Measurements from ENCODE around the gene ADGRV1. TPM values are rescaled to one million over a fixed set of nuclear protein-coding genes. Genes with fewer than 3 reads are reported as not detected.

Gene ADGRV1
- total RNA-seq, 1 donor from 2014 or later, result 18.2 TPM

DNA sequence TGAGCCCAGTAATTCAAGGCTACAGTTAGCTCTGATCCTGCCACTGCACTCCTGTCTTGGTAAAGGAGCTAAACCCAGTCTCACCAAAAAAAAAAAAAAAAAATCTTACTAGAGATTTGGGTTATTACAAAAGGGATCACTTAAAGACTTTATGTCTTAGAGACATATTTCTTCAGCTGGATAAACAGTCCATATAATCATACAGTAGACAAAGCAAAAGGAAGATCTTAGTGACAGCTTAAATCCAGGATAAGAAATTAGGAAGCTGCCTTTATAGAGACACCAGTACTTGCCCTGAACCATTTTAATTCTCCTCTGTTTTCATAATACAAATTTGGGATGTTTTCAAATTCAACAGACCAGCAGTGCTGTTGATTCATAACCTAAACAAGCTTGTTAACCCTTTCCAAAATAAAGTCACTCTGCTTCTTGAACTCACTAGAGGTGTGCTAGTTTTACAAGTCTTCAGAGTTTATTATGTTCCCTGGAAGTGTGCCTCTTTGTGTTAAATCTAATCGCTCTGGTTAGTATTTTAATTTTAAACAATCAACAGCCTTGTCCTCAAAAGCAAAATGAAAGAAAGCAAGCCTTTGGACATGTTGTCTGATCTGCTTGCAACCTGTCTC, 569.0 kb downstream of the ADGRV1 start:
- H3K36me3 Mint-ChIP-seq (ENCODE audit: unreplicated experiment), result peaks cover 2% of the 10 kb centered on the region
- H3K27ac Mint-ChIP-seq (ENCODE audit: unreplicated experiment), result no peak overlapping the region
- no peaks in the 10 kb centered on the region for H3K27me3 Mint-ChIP-seq (ENCODE audit: unreplicated experiment)
- H3K9me3 Mint-ChIP-seq (ENCODE audit: unreplicated experiment), result no peaks in the 10 kb centered on the region
- TF ChIP-seq, protein P1, sequence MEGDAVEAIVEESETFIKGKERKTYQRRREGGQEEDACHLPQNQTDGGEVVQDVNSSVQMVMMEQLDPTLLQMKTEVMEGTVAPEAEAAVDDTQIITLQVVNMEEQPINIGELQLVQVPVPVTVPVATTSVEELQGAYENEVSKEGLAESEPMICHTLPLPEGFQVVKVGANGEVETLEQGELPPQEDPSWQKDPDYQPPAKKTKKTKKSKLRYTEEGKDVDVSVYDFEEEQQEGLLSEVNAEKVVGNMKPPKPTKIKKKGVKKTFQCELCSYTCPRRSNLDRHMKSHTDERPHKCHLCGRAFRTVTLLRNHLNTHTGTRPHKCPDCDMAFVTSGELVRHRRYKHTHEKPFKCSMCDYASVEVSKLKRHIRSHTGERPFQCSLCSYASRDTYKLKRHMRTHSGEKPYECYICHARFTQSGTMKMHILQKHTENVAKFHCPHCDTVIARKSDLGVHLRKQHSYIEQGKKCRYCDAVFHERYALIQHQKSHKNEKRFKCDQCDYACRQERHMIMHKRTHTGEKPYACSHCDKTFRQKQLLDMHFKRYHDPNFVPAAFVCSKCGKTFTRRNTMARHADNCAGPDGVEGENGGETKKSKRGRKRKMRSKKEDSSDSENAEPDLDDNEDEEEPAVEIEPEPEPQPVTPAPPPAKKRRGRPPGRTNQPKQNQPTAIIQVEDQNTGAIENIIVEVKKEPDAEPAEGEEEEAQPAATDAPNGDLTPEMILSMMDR (IDR thresholded peaks at IDR 0.05; ENCODE audit: partially characterized antibody, unreplicated experiment), result no peak
- no peak for DNase-seq
- no peak overlapping the region for H3K4me3 Mint-ChIP-seq (ENCODE audit: unreplicated experiment)
- peaks cover 6% of the 10 kb centered on the region for H3K4me1 Mint-ChIP-seq (ENCODE audit: low read depth, unreplicated experiment)

DNA sequence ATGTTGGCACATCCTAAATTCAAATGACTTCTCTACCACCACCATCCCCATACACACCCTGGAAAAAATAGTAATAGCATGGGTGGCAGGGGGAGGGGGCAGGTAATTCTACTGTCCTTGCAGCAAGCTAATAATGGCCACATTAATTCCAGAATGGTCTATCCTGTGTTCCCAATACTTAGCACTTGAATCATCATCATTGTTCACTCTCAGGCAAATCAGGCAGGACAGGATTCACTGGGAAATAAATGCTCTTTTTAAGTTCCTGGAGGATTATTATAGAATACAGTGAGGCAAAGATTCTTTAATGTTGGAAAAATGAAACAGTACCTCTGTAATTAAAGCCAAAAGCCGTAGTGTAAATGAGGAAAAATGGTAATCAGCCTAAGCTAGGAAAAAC, 570.0 kb downstream of the ADGRV1 start:
- H3K27ac Mint-ChIP-seq (ENCODE audit: unreplicated experiment), result no peak overlapping the region
- H3K4me1 Mint-ChIP-seq (ENCODE audit: low read depth, unreplicated experiment), result peaks cover 6% of the 10 kb centered on the region
- H3K9me3 Mint-ChIP-seq (ENCODE audit: unreplicated experiment), result no peaks in the 10 kb centered on the region

DNA sequence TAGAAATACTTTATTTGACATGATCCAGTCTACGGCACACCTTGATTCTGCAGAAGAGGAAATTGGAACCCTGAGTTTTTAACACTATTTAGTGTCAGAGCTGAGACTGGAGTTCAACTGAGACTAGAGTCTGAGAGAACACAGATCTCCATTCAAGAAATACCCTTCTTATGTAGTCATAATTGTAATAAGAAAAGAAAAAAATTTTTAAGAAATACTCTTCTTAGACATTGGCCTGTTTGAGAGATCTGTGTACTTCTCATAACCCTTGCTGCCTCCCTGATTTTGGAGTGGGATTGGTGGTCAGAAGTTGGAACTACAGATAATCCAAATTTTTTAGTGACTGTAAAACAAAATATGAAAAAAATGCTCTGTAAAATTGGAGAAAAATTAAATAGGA, 571.2 kb downstream of the ADGRV1 start:
- H3K9me3 Mint-ChIP-seq (ENCODE audit: unreplicated experiment), result no peaks in the 10 kb centered on the region
- TF ChIP-seq, protein P1 (IDR thresholded peaks at IDR 0.05; ENCODE audit: partially characterized antibody, unreplicated experiment), result no peak
- DNase-seq, result no peak
- H3K4me3 Mint-ChIP-seq (ENCODE audit: unreplicated experiment), result no peak overlapping the region
- H3K4me1 Mint-ChIP-seq (ENCODE audit: low read depth, unreplicated experiment), result peaks cover 6% of the 10 kb centered on the region
- H3K27me3 Mint-ChIP-seq (ENCODE audit: unreplicated experiment), result no peaks in the 10 kb centered on the region
- no peak overlapping the region for H3K27ac Mint-ChIP-seq (ENCODE audit: unreplicated experiment)
- H3K36me3 Mint-ChIP-seq (ENCODE audit: unreplicated experiment), result peaks cover 3% of the 10 kb centered on the region

More for the DNA sequence above, 570.0 kb downstream of the ADGRV1 start:
- Mint-ChIP-seq H3K36me3 (ENCODE audit: unreplicated experiment) (peaks cover 3% of the 10 kb centered on the region), H3K27me3 (ENCODE audit: unreplicated experiment) (no peaks in the 10 kb centered on the region), H3K4me3 (ENCODE audit: unreplicated experiment) (no peak overlapping the region)
- TF ChIP-seq, protein P1 (IDR thresholded peaks at IDR 0.05; ENCODE audit: partially characterized antibody, unreplicated experiment), result no peak
- no peak for DNase-seq

DNA sequence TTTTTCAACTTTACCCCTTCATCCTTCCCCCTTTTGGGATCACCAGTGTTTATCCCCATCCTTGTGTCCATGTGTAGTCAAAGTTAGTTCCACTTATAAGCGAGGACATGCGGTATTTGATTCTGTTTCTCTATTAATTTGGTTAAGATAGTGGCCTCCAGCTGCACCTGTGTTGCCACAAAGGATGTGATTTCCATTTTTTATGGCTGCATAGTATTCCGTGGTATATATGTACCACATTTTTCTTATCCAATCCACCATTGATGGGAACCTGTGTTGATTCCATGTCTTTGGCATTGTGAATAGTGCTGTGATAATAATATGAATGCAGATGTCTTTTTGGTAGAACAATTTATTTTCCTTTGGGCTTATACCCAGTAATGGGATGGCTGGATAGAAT, 572.2 kb downstream of the ADGRV1 start:
- Mint-ChIP-seq H3K27ac (ENCODE audit: unreplicated experiment) (no peak overlapping the region), H3K27me3 (ENCODE audit: unreplicated experiment) (no peaks in the 10 kb centered on the region), H3K4me1 (ENCODE audit: low read depth, unreplicated experiment) (peaks cover 3% of the 10 kb centered on the region), H3K4me3 (ENCODE audit: unreplicated experiment) (no peak overlapping the region), H3K36me3 (ENCODE audit: unreplicated experiment) (peaks cover 3% of the 10 kb centered on the region), H3K9me3 (ENCODE audit: unreplicated experiment) (no peaks in the 10 kb centered on the region)
- TF ChIP-seq, protein P1 (IDR thresholded peaks at IDR 0.05; ENCODE audit: partially characterized antibody, unreplicated experiment), result no peak
- no peak for DNase-seq

DNA sequence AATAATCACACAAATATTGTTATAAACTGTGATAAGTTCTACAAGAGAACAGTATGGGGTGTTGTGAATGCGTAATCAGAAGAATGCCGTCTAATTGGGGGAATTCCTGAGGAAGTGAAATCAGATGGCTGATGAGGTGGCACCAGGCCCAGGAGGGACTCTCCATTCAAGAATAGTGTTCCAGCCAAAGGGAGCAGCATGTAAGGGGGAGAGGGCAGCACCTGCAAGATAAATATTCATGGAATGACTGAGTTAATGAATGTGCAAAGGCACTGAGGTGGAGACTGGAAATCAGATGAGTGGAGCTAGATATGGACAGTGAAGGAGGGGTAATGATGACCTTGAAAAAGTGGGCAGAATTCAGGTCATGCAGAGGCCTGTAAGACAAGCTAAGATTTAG, 574.0 kb downstream of the ADGRV1 start:
- H3K27me3 Mint-ChIP-seq (ENCODE audit: unreplicated experiment), result no peaks in the 10 kb centered on the region
- peaks cover 3% of the 10 kb centered on the region for H3K36me3 Mint-ChIP-seq (ENCODE audit: unreplicated experiment)
- DNase-seq, result no peak
- TF ChIP-seq, protein P1 (IDR thresholded peaks at IDR 0.05; ENCODE audit: partially characterized antibody, unreplicated experiment), result no peak
- H3K9me3 Mint-ChIP-seq (ENCODE audit: unreplicated experiment), result no peaks in the 10 kb centered on the region
- H3K4me1 Mint-ChIP-seq (ENCODE audit: low read depth, unreplicated experiment), result no peaks in the 10 kb centered on the region
- H3K4me3 Mint-ChIP-seq (ENCODE audit: unreplicated experiment), result no peak overlapping the region
- no peak overlapping the region for H3K27ac Mint-ChIP-seq (ENCODE audit: unreplicated experiment)

Data from glutamatergic neuron (in vitro differentiated cells).